SIG-M5 treated with dmso at 0.1 percent for 504 hours (cell line): Measurements from ENCODE around the gene UBTD1.
"Not testable (repeated sequence)": the region's sequence is repeated elsewhere in the genome, so short reads cannot be mapped to it uniquely, and the experiment has no call there.

Source experiments
- DNase-seq: peaks from one replicate; lab custom pipeline; 2025; ENCODE audit not compliant: unreplicated experiment; lab: John Stamatoyannopoulos, UW

The UBTD1 gene

DNA sequence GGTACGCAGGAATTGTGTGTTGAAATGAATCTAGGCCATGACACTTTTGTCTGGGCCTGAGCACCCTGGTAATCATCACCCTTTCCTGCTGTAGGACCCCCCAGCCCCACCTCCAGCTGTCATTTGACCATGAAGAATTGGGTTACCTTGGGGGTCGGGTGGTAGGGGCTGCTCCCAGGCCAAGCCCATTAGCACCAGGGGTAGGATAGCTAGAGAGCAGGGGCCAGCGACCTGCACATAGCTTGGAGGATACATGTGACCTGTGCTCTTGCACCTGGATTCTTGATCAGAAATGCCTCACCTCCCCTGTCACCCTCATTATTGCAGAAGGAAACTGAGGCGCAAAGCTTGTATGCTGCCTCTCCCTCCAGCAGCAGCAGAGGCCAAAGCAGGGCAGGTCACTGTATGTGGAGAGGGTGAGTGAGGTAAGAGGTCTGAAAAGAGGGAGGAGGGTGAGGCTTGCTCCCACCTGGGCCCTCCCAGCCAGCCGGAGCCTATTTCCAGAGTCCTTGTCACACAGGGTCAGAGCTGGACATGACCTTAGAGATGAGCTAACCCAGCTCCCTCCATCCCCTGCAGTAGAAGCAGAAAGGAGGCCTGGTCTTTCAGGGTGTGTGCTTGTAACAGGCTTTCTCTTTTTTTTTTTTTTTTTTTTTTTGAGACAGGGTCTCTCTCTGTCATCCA, 38.6 kb downstream of the UBTD1 start:
- DNase-seq, result no peak

DNA sequence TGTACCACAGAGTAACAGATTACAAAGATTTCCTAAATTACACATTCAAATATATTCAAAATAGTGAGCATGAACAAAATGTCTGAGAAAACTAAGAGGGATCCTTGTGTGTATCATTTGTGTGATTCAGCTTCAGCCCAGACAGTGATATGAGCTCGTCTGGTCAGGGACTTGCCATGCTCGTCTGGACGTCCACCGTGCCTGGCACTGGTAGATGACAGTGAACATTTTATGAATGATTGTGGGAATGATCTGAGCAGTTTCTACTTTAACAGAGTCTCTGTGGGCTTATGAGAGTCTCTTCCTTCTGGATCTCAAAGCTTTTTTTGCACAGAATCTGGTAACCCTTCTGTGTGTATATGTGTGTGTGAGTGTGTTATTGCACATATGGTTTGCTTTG, 39.7 kb downstream of the UBTD1 start:
- DNase-seq, result no peak

DNA sequence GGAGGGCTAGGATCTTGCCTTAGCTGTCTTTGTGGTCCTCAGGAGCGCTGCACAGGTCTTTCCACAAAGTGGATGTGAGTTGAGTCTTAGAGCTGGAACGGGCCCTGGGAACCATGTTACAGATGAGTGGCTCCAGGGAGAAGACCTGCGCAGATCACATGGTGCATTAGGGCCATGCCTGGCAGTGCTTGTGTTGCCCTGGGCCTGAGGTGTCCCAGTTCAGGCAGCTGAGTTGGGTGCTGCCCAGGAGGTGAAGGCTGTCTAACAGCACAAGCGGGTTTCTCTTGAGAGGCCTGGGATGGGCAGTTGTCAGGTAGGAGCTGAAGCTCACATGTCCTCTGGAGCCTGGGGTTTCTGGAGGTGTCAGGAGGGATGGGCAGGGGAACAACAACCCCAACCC, 40.1 kb downstream of the UBTD1 start:
- no peak for DNase-seq

DNA sequence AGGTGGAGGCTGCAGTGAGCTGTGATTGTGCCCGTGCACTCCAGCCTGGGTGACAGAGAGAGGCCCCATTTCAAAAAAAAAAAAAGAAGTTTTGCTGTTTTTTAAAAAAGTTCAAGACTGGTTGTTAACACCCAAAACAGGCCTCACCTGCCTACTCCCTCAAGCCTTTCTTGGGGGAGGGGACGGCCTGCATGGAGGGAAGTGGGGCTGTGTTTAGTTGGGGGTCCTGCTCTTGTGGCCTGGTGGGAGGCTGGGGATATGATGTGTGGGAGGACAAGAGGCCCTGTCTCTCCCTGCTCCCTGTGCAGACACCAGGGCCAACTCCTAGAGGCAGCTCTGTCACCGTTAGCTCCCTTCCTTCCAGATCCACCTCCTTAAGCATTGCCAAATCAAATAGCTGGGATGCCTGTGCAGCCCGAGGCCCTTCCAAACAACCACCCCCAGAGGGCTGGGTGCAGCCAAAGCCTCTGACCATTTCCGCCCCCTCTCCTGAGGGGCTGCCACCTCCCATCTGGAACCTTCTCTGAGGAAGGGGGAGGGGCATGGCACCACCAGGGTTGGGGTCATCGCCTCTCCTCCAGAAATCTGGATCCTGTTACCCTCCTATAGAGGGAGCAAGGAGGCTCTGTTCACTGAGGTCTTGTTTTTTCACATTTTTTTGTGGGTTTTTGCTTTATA, 40.9 kb downstream of the UBTD1 start:
- DNase-seq, result no peak

DNA sequence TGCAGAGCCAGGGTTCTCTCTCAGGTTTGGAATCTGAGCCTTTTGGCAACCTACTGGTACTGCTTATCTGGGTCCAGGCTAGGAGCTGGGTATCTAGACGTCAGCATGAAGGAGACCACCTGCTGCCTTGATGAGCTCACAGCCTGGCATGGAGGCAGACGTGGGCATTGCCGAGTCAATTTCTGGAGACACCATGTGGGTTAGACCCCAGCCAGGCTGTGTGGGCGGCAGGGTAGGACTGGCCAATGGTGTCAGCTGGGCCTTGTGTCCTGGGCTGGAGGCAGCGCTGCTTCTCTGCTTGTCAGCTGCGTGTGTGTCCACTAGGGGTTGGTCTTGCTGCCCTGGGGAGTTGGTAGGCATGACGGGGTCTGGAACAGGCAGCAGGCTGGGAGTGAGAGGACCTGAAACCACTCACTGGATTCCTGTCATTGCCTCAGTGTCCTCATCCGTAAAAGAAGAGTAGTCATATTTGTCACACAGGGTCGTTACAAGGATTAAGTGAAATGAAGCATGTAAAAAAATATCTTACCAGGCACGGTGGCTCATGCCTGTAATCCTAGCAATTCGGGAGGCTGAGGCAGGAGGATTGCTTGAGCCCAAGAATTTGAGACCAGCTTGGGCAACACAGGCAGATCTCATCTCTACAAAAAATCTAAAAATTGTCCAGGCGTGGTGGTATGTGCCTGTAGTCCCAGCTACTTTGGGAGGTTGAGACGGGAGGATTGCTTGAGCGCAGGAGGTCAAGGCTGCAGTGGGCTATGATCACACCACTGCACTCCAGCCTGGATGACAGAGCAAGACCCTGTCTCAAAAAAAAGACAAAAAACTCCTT, 42.2 kb downstream of the UBTD1 start:
- DNase-seq, result no peak

DNA sequence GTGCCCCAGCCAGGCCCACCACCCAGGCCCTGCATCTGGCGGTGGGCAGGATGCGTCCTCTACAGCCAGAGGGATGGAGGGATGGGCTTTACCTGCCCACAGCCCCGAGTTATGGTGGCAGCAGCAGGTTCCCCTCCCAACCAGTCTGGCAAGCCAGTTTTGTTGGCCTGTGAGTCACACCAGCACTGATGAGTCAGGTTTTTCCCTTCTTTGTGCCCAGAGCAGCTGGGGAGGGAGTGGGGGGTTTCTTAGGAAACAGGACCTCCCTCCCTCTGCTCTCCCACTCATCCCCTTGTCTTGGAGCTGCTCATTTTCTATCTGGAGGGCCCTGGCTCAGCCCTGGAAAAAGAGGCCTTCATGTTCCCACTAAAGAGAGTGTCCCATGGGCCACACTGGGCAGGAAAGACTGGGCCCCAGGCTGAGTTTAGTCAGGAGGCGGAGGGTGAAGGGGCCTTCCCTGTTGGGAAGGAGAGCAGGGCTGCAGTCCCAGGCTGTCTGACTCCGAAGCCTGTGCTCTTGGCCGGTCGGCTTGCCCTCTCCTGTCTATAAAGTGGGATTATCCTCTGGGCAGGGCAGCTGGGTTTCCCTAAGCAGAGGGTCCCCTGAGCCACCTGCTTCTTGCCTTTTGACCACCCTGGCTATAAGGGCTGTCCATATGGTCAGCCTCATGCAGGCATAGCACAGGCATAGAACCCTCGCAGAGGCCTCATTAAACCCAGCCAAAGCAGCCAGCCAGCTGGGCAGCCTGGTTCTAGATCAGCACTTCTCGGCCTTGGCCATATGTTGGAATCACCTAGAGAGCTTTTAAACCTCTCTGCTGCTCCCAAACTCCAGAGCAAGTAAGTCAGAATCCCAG, 43.7 kb downstream of the UBTD1 start:
- peak; percentile 37 for DNase-seq

DNA sequence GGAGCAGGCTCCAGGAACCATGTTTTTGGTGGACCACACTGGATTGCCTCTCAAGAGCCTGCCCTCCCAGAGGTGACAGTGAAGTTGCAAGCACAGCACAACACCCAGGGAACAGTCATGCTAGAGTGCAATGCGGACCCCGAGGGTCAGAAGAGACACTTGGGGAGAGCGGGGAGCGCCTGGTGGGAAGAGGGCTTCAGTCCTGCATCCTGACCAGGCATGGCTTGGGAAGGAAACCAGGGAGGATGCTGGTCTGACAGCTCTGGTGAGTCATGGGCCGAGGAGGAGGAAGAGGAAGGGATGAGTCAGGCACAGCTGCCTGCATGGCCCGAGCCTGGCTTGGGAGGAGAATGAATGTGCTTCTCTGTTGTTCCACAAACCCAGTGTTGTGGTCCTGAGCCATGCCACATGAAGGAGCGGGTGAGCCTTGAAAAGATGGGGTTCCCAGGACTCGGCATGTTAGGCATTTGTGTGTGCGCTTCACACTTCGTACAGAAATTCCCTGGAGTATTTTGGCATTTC, 44.4 kb downstream of the UBTD1 start:
- DNase-seq, result peak; percentile 79

DNA sequence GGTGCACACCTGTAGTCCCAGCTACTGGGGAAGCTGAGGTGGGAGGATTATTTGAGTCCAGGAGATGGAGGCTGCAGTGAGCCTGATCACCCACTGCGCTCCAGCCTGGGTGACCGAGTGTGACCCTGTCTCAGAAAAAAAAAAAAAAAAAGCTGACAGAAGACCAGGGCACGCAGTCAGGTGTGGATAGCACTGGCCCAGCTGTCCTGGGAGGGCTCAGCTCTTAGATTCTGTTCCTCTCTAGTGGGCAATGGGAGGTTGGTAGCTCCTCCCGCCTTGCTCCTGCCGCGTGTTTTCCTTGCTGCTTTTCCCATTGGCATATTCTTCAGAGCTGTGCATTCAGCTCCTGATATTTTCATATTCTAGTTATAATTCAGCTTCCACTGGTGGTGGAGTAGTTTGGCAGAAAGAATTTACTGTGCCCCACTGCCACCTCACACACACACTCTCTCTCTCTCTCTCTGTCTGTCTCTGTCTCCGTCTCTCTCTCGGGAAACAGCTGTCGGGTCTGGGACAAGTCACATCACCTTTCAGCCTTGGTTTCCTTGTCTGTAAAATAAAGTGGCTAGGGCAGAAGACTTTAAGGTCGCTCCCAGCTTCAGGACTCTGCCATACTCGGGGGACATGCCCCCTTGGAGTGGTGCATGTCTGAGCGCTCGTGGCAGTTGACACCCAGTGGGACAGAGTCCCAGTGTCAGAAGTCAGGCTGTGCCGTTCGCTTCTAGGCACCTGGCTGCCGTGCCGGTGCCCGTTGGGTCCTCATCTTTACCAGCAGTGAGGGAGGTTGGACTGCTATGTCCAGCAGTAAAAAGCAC, 47.9 kb downstream of the UBTD1 start:
- no peak for DNase-seq

DNA sequence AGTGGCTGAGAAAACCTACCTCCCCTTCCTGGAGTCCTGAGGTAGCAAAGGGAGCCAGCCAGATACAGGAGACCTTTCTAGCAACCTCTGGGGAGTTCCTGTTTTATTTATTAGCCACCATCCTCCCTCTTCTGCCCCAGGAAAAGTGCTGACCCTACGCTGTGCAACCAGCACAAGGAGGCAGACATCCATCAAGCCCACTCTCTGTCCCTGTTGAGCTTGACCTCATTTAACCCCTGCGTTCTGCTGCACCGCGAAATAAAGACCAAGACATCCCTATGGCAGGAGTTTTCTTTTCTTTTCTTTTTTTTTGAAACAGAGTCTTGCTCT, 48.5 kb downstream of the UBTD1 start:
- no peak for DNase-seq

DNA sequence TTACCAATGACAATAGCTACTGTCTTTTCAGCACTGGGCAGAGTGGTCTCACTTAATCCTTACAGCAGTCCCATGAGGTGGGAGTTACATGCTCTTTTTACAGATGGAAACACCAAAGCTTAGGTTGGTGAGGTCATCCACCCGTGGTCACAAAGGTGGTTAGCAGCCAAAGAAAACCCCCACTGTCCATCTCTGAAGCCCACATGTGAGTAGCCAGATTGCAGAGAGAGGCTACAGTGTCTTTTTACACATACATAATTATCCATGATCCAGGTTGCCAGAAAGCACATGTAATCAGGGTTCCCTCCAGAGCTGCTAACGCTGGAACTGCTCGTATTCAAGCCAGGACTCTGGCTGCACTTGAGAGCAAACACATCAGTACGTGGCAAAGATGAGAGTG, 49.2 kb downstream of the UBTD1 start:
- no peak for DNase-seq

DNA sequence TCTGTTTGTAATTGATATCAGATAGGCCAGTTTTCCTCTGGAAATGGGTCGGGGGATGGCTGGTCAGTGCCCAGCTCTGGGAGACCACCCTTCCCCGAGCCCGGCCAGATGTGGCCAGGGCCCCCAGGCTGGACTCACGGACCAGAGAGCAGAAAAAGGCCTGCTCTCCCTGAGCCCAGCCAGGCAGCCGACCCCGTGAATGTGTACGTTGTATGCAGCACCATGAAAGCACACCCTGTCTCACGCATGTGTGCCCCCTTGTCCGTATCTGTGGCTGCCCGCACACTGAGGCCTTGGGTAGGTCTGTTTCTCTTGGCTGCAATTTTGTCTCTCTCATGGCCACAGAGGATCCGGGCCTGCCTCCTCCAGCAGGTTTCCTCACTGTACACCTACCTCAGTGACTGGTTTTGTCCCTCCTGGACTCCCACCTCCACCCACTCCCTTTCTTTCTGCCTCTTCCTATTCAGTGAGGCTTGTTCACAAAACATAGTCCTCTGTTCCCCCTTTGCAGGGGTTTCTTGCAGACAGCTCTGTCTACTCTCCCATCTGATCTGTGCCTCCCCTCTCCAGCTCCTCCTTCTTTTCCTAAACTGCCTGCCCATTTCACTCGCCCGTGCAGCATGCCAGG, 50.2 kb downstream of the UBTD1 start:
- DNase-seq, result no peak

DNA sequence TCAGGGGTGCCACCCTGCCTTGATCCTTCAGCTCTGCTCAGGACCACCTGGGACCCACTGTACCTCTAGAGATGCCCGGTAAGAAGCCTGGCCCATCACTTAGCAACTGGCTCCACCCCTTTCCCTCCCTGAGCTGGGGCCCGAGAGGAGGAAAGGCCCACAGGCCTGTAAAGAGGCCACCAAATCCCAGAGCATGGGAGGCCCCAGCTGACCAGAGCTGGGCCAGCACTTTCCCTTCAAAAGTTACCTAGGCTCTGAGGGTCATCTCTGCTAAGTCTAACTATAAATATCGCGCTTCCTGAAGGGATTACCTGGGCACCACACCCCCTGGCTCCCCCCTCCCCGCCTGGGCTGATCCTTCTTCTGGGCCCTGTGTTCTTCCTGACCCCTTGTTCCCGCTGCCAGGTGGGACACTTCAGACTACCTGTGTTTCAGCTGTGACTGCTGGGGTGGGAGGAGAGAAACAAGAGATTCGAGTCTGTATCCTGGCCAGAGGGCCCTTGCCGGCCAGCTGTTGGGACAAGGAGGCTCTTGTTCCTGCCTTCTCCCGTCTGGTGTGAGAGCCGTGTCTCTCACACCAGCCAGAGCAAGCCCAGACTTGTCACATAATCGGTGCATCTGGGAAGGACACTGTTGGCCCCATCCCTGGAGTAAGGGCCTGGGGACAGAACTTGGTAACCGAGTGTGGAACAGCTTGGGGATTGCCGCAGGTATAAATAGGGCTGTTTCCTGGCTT, 51.0 kb downstream of the UBTD1 start:
- no peak for DNase-seq

DNA sequence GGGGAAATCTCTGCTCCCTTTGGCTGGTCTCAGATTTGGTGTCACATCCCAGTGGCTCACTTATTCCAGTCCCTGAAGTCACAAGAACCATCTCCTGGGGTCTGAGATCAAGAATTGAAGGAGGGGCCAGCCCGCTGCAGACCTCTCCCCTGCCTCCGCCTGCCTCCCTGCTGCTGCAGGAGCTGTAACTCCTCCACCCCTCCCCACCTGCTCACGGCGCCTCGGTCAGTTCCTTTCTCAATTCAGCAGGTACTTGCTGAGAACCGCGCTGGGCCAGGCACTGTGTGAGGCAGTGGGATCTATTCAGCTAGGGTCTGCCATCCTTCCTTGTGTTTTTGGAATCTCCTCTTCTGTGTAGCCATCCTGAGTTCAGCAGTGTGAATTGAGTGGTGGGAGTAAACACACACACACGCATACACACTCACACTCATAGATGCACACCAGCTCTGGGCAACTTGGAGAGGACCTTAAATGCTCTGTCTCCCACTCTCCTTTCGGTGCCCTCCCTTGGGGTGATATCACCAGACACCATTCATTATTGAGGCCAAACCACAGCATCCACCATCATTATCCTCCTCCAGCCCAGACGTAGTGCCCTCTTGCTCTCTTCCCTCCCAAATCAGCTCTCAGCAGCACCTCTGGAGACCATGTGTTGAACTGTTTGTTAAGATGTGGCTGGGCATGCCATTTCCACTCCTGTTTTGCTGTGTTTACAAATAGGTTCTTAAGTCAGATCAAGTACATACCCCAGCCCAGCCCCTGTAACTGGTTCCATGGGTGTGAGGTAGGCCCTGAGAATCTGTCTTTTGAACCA, 51.8 kb downstream of the UBTD1 start:
- DNase-seq, result no peak

DNA sequence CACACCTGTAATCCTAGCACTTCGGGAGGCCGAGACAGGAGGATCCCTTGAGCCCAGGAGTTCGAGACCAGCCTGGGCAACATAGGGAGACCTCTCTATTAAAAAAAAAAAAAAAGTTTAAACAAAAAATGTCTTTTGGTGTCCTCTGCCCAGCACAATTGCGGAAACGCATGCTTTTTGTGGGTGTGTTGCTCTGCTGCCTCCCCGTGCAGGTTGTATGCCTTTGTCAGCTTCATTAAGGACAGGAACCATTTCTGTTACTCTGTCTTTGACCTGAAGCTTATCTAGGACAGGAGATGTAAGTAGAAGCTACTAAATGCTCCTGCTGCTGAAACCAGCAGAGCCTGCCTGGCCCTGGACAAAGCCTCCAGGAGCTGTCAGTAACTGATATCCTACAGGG, 52.5 kb downstream of the UBTD1 start:
- no peak for DNase-seq

DNA sequence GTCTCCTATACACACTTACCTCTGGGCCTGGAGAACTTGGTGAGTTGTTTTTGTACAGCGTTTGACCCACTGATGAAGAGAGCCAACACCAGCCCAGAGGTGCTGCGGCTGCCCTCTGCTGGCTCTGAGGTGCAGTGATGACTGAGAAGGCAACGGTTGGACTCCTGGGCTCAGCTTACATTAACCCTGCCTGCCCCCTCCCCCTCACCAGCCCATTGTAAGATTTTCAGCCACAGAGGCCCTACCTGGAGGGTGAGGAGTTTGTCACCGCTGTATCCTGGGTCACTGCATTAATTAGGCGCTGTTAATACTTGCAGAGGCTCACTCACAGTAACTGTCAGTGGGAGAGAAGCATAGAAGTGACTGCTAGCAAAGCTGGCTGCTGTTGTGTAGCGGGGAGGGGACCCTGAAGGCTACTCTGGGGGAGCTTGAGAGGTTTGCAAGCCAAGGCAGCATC, 54.9 kb downstream of the UBTD1 start:
- DNase-seq, result peak; percentile 55

DNA sequence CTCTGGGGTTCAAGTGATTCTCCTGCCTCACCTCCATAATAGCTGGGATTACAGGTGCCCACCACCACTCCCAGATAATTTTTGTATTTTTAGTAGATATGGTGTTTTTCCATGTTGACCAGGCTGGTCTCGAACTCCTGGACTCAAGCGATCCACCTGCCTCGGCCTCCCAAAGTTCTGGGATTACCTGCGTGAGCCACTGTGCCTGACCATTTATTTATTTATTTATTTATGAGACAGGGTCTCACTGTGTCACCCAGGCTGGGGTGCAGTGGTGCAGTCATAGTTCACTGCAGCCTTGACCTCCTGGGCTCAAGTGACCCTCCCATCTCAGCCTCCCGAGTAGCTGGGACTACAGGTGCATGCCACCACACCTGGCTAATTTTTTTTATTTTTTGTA, 55.6 kb downstream of the UBTD1 start:
- DNase-seq, result not testable (repeated sequence)

DNA sequence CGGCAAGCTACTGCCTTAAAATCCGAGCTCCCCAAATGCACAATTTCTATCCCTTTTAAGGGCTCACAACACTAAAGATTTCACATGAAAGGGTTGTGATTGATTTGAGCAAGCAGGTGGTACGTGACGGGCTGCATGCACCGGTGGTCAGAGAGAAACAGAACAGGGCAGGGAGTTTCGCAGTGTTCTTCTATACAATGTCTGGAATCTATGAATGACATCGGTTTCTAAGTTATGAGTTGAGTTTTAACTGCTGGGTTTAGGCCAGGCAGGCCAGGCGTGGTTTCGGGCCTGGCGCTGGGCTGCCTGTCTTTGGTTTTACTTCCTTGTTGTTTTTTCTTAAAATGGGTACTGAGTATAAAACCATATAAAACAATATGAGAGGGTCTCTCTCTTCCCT, 56.8 kb downstream of the UBTD1 start:
- not testable (repeated sequence) for DNase-seq

DNA sequence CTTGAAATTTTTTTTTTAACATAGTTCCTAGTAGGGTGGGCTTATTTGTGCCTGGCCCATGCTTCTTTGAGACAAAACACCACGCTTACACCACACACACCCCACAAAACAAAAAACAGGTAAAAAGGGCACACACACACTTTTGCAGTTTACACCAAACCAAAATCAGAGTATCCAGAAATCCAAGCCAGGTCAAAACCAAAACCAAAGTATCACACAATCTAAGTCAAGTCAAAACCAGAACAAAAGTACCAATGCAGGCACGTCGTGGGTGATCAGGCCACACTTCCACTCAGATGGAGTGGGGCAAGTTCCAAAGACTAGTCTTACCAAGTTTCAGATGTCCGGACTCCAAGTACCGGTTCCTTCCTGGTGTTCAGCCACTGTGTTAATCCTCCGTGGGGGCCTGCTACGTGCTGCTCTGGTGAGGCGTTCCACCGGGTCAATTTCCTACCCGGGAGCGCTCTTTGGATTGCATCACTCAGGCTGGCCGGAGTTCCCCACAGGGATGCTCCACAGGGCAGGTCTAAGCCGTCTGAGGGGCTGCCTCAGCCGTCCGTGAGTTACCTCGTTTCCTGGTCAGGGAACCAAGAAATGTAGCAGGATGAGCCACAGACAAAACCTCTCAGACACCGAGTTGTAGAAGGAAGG, 62.1 kb downstream of the UBTD1 start:
- DNase-seq, result not testable (repeated sequence)
